DND-41 (cell line): Measurements from ENCODE around the gene AOC1.
"Not testable (repeated sequence)": the region's sequence is repeated elsewhere in the genome, so short reads cannot be mapped to it uniquely, and the experiment has no call there.

Experiments
- ATAC-seq: fragments of 200-7000 bp; cut with Tn5 transposase; 3 replicates; pipeline ENCODE4 v1.9.1; 2021; ENCODE audit warnings: low read depth; ENCODE audit not compliant: insufficient read depth
- DNase-seq: peaks from one replicate; pipeline ENCODE4 v3.0.0-alpha.2; 2020
- H2AFZ ChIP-seq: 2 replicates; pipeline ENCODE4 v1.6.0; 2012; ENCODE audit warnings: low read depth, low read length
- H3K27ac ChIP-seq: 2 replicates; pipeline ENCODE4 v1.5.1; 2012; ENCODE audit warnings: low read length, inconsistent platforms
- H3K27me3 ChIP-seq: fragments of 200-600 bp; sonication (generic); 2 replicates; pipeline ENCODE4 v1.6.0; 2012; ENCODE audit warnings: low read length, mild to moderate bottlenecking, inconsistent platforms; ENCODE audit not compliant: insufficient read depth, poor library complexity
- H3K36me3 ChIP-seq: 2 replicates; pipeline ENCODE4 v1.5.1; 2012; ENCODE audit warnings: low read length, inconsistent platforms; ENCODE audit not compliant: insufficient read depth
- H3K4me1 ChIP-seq: 2 replicates; pipeline ENCODE4 v1.5.1; 2012; ENCODE audit warnings: mild to moderate bottlenecking, low read length; ENCODE audit not compliant: insufficient read depth
- H3K4me2 ChIP-seq: 2 replicates; pipeline ENCODE4 v1.6.0; 2012; ENCODE audit warnings: mild to moderate bottlenecking, moderate library complexity, low read length, inconsistent platforms; ENCODE audit not compliant: insufficient read depth
- H3K4me3 ChIP-seq, 2 experiments: fragments of 200-600 bp in 1 of 2; shearing (Covaris generic) in 1 of 2; 2 replicates each; pipeline ENCODE4 v1.5.1; 2012 to 2016; ENCODE audit warnings: inconsistent platforms in 2 of 2, low read length in 2 of 2, mild to moderate bottlenecking in 2 of 2, low read depth in 1 of 2, moderate library complexity in 1 of 2
- H3K79me2 ChIP-seq: 2 replicates; pipeline ENCODE4 v1.6.0; 2012; ENCODE audit warnings: low read length, inconsistent platforms; ENCODE audit not compliant: insufficient read depth
- H3K9ac ChIP-seq: 2 replicates; pipeline ENCODE4 v1.6.0; 2012; ENCODE audit warnings: low read depth, mild to moderate bottlenecking, inconsistent platforms, low read length, moderate library complexity
- H3K9me3 ChIP-seq: 2 replicates; pipeline ENCODE4 v1.5.1; 2012; ENCODE audit warnings: low read length, moderate library complexity, mild to moderate bottlenecking, inconsistent platforms; ENCODE audit not compliant: insufficient read depth, severe bottlenecking
- H4K20me1 ChIP-seq: 2 replicates; pipeline ENCODE4 v1.6.0; 2012; ENCODE audit warnings: low read length; ENCODE audit not compliant: insufficient read depth
- CTCF ChIP-seq: IDR thresholded peaks from 2 replicates; pipeline ENCODE4 v1.5.1; 2012; ENCODE audit warnings: borderline replicate concordance, low read length, moderate library complexity, mild to moderate bottlenecking; ENCODE audit not compliant: poor library complexity, severe bottlenecking; ENCODE audit errors: extremely low read depth
- EZH2 ChIP-seq: IDR thresholded peaks from 3 replicates; pipeline ENCODE4 v1.6.1; 2012; ENCODE audit warnings: borderline replicate concordance, low read depth, mild to moderate bottlenecking, moderate library complexity, low read length, inconsistent platforms; ENCODE audit not compliant: severe bottlenecking

AOC1 gene

DNA sequence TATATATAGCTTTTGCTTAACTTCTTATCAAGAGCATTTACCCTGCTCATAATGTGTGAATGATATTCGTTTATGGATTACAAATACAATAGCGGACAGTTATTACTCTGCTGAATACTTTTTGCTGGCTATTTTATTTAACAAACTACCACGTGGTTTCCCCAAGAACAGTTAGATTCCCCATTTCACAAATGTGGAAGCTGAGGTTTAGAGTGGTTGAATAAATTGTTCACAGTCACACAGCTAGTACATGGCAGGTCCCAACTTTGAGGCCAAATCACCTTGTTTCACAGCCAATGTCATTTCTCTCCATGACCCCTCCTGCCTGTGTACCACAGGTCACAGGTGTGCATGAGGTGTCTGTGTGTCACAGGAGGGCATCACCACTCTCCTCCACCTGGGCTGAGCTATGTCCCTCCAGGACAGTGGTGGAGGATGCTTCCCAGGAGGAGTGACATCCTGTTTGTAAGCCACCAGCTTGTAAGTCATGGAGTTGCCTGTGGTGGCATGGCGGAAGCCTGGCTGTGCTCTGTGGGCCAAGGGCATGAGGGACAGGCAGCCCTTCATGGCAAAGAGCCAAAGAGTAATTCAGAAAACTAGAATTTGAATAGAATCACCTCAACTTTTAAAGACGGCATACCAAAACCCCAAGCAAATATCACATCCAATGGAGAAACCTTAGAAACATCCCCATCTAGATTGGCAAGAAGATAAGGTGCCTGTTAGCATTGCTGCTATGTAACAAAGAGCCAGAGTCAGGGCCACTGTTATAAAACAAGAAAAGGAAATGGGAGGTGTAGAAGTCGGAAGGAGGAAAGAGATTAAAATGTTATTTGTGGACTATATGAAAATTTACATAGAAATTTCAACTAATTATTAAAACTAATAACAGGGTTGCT is 51.9 kb downstream of the AOC1 start:
- no peak overlapping the region for H3K4me2 ChIP-seq
- no peak for ATAC-seq

GRCh38 chr7:150908173-150908572 is 55.9 kb downstream of the AOC1 start:
- no peaks in the 10 kb centered on the region for H3K36me3 ChIP-seq
- H3K79me2 ChIP-seq = no peaks in the 10 kb centered on the region
- H3K9ac ChIP-seq = no peak overlapping the region
- H3K4me1 ChIP-seq = peaks cover 2% of the 10 kb centered on the region; the same call in 1 of the 2 replicates
- no peak overlapping the region for H3K27ac ChIP-seq
- ATAC-seq (no peak), DNase-seq (no peak)
- no peak overlapping the region for H2AFZ ChIP-seq
- no peaks in the 10 kb centered on the region; the same call in 1 of the 2 replicates for H4K20me1 ChIP-seq
- peaks cover 3% of the 10 kb centered on the region for H3K27me3 ChIP-seq
- H3K4me2 ChIP-seq = no peak overlapping the region
- no peak overlapping the region for H3K4me3 ChIP-seq
- no peaks in the 10 kb centered on the region for H3K9me3 ChIP-seq
- TF ChIP-seq EZH2 (no peak), CTCF (no peak)

More for the DNA sequence above, 51.9 kb downstream of the AOC1 start:
- no peak for TF ChIP-seq EZH2
- no peak for TF ChIP-seq CTCF
- Histone ChIP-seq H3K79me2 (no peaks in the 10 kb centered on the region), H2AFZ (no peak overlapping the region), H3K27ac (no peak overlapping the region), H3K9ac (no peak overlapping the region), H3K9me3 (no peaks in the 10 kb centered on the region), H3K27me3 (peaks cover 9% of the 10 kb centered on the region), H4K20me1 (no peaks in the 10 kb centered on the region; the same call in 1 of the 2 replicates), H3K4me3 (no peak overlapping the region), H3K4me1 (peaks cover 2% of the 10 kb centered on the region; the same call in 1 of the 2 replicates), H3K36me3 (no peaks in the 10 kb centered on the region)
- DNase-seq = no peak

DNA sequence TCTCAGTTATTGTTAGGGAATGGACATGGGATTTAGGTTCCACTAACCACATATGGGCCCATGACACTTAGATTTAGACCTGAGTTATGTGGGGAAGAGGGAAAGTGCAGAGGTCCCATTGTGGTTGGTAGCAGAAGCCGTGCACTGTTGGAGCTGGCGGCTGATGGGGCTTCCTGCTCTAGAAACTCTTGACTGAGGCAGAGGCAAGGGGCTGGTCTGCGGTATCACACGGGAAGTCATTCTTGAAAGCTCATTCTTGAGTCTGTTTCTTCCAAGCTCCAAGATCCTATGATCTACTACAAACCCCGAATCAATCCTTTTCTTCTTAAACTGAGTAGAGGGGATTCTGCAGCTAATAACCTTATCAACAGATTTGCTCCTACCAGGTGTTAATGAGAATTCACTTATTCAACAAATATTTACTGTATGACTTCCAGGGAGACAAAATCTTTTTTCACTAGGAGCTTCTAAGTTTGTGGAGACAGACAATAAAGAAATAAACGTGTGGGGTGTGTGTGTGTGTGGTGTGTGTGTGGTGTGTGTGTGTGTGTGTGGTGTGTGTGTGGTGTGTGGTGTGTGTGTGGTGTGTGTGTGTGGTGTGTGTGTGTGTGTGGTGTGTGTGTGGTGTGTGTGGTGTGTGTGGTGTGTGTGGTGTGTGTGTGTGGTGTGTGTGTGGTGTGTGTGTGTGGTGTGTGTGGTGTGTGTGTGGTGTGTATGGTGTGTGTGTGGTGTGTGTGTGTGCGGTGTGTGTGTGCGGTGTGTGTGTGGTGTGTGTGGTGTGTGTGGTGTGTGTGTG is 57.1 kb downstream of the AOC1 start:
- H3K27me3 ChIP-seq = peaks cover 3% of the 10 kb centered on the region
- ATAC-seq = peak; percentile 92
- H2AFZ ChIP-seq = no peak overlapping the region
- TF ChIP-seq CTCF = no peak
- no peak for TF ChIP-seq EZH2
- H3K4me2 ChIP-seq = no peak overlapping the region
- peak; percentile 58 for DNase-seq
- H3K36me3 ChIP-seq = no peaks in the 10 kb centered on the region
- H3K27ac ChIP-seq = no peak overlapping the region
- no peaks in the 10 kb centered on the region for H3K79me2 ChIP-seq
- H3K9me3 ChIP-seq = no peaks in the 10 kb centered on the region
- no peak overlapping the region for H3K9ac ChIP-seq
- H3K4me1 ChIP-seq = peaks cover 2% of the 10 kb centered on the region; the same call in 1 of the 2 replicates
- no peaks in the 10 kb centered on the region; the same call in 1 of the 2 replicates for H4K20me1 ChIP-seq
- no peak overlapping the region for H3K4me3 ChIP-seq

DNA sequence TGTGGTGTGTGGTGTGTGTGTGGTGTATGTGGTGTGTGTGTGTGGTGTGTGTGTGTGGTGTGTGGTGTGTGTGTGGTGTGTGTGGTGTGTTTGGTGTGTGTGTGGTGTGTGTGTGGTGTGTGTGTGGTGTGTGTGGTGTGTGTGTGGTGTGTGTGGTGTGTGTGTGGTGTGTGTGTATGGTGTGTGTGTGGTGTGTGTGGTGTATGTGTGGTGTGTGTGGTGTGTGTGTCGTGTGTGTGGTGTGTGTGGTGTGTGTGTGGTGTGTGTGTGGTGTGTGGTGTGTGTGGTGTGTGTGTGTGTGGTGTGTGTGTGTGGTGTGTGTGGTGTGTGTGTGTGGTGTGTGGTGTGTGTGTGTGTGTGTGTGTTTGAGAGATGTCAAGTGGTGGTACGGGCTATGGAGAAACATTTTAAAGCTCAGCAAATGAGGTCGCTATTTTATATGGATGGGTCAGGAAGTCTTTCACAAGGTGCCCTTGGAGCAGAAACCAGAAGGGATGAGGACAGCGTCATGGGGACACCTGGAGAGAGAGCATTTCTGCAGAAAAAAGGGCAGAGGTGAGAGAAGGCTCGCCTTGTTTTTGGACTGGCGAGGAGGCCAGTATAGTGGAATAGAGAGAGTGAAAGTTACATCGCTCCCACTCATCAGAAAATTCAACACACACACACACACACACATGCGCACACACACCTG is 58.1 kb downstream of the AOC1 start:
- H3K4me1 ChIP-seq, H3K4me3 ChIP-seq, H3K36me3 ChIP-seq, H3K9ac ChIP-seq, H3K9me3 ChIP-seq, DNase-seq, H3K27me3 ChIP-seq, H2AFZ ChIP-seq, H4K20me1 ChIP-seq, H3K79me2 ChIP-seq, H3K4me2 ChIP-seq, H3K27ac ChIP-seq: not testable (repeated sequence)
- ATAC-seq = peak; percentile 8; the same call in 1 of the 3 replicates
